ENCODE measurements around the gene KAZN.

KAZN gene

DNA sequence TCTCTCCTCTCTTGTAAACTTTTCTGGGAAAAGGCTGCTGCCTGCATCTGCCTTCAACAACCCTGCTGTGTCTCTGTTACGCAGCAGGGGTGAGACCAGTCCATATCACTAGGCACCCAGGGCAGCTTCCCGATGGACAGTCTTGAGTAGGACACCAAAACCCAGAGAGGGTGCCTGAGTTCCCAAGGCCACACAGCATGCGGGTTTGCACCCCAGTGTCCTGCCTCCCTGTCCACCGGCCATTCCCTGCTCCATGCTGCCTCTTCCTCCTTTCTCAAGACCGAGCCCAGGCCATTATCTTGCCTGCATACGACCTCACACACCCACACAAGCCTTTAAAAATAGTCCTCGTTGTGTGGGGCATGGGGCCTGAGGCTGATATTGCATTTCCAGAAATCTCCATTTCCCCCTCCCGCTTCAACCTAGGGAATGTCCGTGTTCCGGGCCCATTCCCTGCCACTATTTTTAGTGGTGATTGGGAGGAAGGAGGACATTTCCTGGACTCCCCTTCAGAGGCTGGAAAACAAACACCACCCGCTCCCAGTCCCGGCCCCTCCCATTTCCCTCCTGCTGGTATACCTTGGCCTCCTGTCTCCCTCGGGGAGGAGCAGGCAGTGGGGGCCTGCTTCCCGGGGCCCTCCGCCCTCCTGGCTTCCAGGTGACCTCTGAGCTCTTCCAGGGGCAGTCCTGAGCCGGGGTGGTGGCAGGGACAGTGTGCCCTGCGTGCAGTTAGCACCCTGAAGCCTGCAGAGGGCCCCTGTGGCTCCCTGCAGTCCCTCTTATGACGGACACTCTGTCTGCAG is 422.7 kb downstream of the KAZN start:
- no peak for DNase-seq (ENCODE audit: low read depth)
- H3K4me3 ChIP-seq (ENCODE audit: low read depth, low read length) = no peak overlapping the region
- TF ChIP-seq, protein P1, sequence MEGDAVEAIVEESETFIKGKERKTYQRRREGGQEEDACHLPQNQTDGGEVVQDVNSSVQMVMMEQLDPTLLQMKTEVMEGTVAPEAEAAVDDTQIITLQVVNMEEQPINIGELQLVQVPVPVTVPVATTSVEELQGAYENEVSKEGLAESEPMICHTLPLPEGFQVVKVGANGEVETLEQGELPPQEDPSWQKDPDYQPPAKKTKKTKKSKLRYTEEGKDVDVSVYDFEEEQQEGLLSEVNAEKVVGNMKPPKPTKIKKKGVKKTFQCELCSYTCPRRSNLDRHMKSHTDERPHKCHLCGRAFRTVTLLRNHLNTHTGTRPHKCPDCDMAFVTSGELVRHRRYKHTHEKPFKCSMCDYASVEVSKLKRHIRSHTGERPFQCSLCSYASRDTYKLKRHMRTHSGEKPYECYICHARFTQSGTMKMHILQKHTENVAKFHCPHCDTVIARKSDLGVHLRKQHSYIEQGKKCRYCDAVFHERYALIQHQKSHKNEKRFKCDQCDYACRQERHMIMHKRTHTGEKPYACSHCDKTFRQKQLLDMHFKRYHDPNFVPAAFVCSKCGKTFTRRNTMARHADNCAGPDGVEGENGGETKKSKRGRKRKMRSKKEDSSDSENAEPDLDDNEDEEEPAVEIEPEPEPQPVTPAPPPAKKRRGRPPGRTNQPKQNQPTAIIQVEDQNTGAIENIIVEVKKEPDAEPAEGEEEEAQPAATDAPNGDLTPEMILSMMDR (IDR thresholded peaks at IDR 0.05; ENCODE audit: insufficient read depth, low read depth, low read length, missing control alignments) = no peak

DNA sequence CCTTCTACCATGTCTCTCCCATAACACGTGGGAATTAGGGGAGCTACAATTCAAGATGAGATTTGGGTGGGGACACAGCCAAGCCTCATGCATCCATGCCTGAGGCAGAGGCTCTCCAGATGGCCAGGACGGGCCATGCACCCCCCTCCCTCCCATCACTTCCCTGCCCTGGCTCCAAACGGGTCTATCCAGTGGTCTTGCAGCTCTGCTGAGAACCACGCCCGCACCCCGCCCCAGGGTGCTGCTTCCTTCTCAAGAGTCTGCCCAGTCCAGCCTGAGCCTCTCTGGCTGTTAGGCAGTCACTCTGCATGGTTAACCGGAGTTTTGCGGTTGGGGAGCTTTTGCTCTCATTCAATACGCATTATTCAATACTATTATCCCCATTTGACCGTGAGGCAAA is 423.6 kb downstream of the KAZN start:
- H3K4me3 ChIP-seq (ENCODE audit: low read depth, low read length) = no peak overlapping the region
- DNase-seq (ENCODE audit: low read depth) = no peak
- TF ChIP-seq, protein P1 (IDR thresholded peaks at IDR 0.05; ENCODE audit: insufficient read depth, low read depth, low read length, missing control alignments) = no peak

DNA sequence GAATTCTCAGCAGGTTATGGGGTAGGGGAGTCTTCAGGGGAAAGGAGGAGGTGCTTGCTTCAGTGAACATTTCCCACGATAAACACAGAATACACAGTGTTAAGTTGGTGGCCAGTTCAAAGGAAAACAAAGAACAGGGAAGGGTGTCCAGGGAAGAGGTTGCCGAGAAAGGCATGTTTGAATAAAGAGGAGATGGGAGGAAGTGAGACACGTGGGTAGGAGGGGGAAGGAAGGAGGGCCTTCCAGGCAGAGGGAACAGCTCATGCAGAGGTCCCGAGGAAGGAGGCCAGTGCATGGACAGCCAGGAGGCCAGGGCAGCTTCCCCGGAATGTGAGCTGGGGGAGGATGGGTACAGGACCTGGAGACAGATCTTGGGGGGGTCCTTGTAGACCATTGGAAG is 424.7 kb downstream of the KAZN start:
- DNase-seq (ENCODE audit: low read depth) = no peak
- no peak overlapping the region for H3K4me3 ChIP-seq (ENCODE audit: low read depth, low read length)
- TF ChIP-seq, protein P1 (IDR thresholded peaks at IDR 0.05; ENCODE audit: insufficient read depth, low read depth, low read length, missing control alignments) = no peak

DNA sequence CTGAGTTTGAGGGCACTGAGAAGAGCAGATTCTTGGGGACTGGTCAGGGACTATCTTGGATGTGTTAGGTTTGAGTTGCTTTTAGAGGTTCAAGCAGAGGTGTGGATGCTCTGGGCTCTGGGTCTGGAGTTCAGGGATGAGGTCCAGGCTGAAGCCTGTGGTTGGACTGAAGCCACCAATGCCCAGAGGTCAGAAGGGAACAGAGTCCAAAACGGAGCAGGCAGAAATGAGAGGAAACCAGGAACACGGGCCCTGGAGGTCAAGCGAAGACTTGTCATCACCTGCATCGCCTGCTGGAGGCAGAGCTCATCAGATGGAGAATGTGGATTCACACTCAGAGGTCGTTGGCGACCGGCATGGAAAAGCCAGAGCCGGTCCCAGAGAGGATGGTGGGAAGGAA is 425.5 kb downstream of the KAZN start:
- H3K4me3 ChIP-seq (ENCODE audit: low read depth, low read length) = no peak overlapping the region

DNA sequence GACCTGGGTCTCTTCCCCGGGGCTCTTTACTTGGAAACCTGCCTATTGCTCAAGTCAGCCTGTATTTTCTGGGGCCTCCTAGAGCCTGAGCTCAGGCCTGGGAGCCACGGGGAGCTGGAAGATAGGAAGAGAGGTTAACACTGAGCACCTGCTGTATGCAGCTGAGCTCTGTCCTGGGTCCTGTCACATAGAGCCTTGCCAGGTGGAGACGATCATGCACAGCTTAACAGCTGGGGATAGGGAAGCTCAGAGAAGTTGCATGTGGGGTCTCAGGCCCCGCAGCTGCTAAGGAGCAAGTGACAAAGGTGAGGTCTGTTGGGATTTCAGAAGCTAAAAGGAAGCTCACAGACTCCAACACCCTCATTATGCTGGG is 427.6 kb downstream of the KAZN start:
- H3K4me3 ChIP-seq (ENCODE audit: low read depth, low read length) = no peak overlapping the region
- no peak for DNase-seq (ENCODE audit: low read depth)
- TF ChIP-seq, protein P1 (IDR thresholded peaks at IDR 0.05; ENCODE audit: insufficient read depth, low read depth, low read length, missing control alignments) = no peak

More for the DNA sequence above, 425.5 kb downstream of the KAZN start:
- TF ChIP-seq, protein P1 (IDR thresholded peaks at IDR 0.05; ENCODE audit: insufficient read depth, low read depth, low read length, missing control alignments) = no peak
- DNase-seq (ENCODE audit: low read depth) = no peak

DNA sequence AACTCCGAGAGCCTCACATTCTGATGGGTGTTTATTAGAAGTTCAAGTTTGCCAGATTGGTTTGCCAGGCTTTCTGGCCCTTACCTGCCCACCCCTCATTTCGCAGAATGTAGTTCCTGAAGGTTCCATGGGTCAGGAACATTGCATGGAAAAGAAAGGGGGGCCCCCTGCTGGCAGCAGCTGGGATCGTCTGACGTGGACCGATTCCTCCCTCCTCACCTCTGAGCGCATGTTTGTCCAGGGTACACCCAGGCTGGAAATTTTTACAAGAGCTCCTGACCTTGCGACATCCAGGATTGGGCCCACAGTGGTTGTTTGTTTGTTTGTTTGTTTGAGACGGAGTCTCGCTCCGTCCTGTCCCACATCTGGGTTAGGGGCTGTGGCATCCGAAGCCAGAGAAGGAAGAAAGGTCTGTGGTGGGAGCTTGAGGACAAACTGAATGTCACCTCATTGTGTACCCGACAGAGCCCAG is 429.1 kb downstream of the KAZN start:
- DNase-seq (ENCODE audit: low read depth) = peak; percentile 31
- TF ChIP-seq, protein P1 (IDR thresholded peaks at IDR 0.05; ENCODE audit: insufficient read depth, low read depth, low read length, missing control alignments) = peak; percentile 84
- H3K4me3 ChIP-seq (ENCODE audit: low read depth, low read length) = no peak overlapping the region

DNA sequence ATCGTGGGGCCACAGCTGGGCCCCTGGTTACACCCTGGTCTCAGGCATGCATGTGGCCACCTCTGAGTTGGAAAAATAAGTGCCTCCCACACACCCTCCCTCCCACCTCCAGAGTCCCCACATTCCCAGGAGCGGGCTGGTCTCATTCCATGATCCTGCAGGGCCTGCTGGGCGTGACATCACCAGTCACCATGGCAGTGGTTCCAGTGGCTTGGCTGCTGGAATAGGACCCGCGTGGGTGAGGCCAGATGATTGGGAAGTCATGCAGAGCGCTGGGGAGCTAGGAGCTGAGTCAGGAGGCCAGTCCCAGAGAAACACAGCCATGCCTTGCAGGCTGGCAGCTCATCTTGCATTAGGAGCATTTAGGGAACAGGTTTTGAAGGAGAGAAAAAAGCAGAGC is 429.6 kb downstream of the KAZN start:
- no peak for DNase-seq (ENCODE audit: low read depth)
- TF ChIP-seq, protein P1 (IDR thresholded peaks at IDR 0.05; ENCODE audit: insufficient read depth, low read depth, low read length, missing control alignments) = no peak
- H3K4me3 ChIP-seq (ENCODE audit: low read depth, low read length) = no peak overlapping the region
